ENCODE data around the gene SMTNL2. TPM values are rescaled to one million over a fixed set of nuclear protein-coding genes. Genes with fewer than 3 reads are reported as not detected.

The SMTNL2 gene
- total RNA-seq, 6 experiments from 2014 or later, result 0.12 to 0.25 (median 0.14) TPM; not detected in 3

DNA sequence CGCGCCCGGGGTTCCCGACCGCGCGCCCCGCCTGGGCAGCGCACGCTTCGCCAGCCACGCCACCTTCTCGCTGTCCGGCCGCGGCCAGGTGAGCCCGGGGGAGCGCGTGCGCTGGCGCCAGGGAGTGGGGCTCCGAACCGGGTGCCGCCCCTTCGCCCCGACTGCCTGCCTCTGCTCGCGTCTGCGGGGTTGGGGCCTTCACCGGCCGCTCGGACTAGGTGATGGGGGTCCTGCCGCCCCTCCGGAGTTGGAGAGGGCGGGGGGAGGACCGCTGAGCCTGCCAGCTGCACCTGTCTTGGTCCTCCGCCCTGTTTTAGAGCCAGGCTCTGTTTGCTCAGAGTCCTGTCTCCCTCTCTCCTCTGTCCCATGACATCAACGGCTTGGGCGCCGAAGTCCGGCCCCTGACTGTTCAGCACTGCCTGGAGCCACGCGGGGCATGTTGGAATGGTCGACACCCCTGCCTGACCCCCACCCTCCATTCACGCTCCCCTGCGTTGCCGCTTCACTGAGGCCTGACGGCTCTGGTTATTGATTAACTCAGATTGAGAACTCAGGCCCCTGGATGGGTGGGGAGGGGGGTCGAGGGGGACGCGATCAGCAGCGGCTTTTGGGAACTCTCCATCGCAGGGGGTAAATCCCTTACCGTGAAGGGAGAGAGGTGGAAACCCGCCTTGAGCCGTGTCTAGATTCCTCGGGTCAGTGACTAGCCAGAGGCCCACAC lies 748 bp downstream of the SMTNL2 start:
- DNase-seq (no peak), ATAC-seq (no peak)
- no peak for TF ChIP-seq POLR2A (IDR thresholded peaks at IDR 0.05)
- TF ChIP-seq, protein P1, sequence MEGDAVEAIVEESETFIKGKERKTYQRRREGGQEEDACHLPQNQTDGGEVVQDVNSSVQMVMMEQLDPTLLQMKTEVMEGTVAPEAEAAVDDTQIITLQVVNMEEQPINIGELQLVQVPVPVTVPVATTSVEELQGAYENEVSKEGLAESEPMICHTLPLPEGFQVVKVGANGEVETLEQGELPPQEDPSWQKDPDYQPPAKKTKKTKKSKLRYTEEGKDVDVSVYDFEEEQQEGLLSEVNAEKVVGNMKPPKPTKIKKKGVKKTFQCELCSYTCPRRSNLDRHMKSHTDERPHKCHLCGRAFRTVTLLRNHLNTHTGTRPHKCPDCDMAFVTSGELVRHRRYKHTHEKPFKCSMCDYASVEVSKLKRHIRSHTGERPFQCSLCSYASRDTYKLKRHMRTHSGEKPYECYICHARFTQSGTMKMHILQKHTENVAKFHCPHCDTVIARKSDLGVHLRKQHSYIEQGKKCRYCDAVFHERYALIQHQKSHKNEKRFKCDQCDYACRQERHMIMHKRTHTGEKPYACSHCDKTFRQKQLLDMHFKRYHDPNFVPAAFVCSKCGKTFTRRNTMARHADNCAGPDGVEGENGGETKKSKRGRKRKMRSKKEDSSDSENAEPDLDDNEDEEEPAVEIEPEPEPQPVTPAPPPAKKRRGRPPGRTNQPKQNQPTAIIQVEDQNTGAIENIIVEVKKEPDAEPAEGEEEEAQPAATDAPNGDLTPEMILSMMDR (IDR thresholded peaks at IDR 0.05), result no peak
- Histone ChIP-seq H3K36me3 (no peaks in the 10 kb centered on the region), H3K4me3 (no peak overlapping the region), H3K27ac (no peak overlapping the region), H3K27me3 (peaks cover 6 to 7% of the 10 kb centered on the region in 2 donors), H3K9me3 (no peaks in the 10 kb centered on the region), H3K4me1 (peaks cover 0 to 10% (median 3%) of the 10 kb centered on the region in 4 donors)
- 34% methylated on average over 11 of the region's 57 CpGs for WGBS (ENCODE audit: insufficient coverage, low coverage, low lambda C conversion rate, missing lambda C conversion rate)
- intact Hi-C loops (cut with DNase I), result no loop called here

DNA sequence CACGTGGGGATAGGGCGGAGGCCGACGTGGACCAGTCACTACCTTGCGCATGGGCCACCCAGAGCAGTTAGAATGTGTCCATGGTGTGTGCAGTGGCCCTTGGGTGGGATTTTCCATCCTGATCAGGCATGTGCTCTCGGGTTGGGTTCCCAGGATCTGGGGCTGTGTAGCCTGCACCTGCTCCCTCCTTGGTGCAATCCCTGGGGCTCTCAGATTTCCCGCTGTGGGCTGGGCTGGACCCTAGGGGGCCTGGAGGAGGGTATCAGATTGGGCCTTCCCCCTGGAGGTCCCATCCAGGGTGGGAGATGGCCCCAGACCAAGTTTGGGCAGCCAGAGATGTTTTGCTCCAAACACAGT lies 1.3 kb downstream of the SMTNL2 start:
- Histone ChIP-seq H3K4me1 (peaks cover 0 to 10% (median 3%) of the 10 kb centered on the region in 4 donors), H3K27me3 (peaks cover 6 to 7% of the 10 kb centered on the region in 2 donors), H3K9me3 (no peaks in the 10 kb centered on the region), H3K4me3 (no peak overlapping the region), H3K27ac (no peak overlapping the region), H3K36me3 (no peaks in the 10 kb centered on the region)
- DNase-seq (no peak), ATAC-seq (no peak)
- intact Hi-C loops (cut with DNase I), result no loop called here
- WGBS (ENCODE audit: insufficient coverage, low coverage, low lambda C conversion rate, missing lambda C conversion rate), result no CpG with 5 or more reads among the region's 7 CpGs
- TF ChIP-seq, protein P1 (IDR thresholded peaks at IDR 0.05), result no peak

DNA sequence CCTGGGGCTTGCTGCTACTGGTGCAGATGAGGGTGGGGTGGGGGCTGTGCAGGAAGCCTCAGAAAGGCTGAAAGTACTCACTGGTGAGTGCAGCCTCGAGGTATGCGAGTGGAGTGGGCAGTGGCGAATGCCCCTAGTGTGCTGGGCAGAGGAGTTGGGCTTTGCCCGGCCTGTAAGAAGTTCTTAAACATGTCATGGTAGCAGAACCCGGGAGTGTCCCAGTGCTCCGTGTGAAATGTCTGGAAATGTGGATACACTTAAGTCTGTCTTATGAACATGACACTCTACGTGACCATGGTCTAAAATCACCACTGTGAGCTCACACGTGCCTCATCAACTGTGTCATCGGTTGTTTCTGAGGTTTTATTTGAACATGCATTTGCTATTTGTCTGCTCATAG lies 1.7 kb downstream of the SMTNL2 start:
- TF ChIP-seq, protein P1 (IDR thresholded peaks at IDR 0.05), result no peak
- TF ChIP-seq POLR2A (IDR thresholded peaks at IDR 0.05), result no peak
- DNase-seq (no peak), ATAC-seq (no peak)
- 86% methylated on average over 5 of the region's 9 CpGs for WGBS (ENCODE audit: insufficient coverage, low coverage, low lambda C conversion rate, missing lambda C conversion rate)
- Histone ChIP-seq H3K36me3 (no peaks in the 10 kb centered on the region), H3K4me3 (no peak overlapping the region), H3K27ac (no peak overlapping the region), H3K4me1 (peaks cover 0 to 10% (median 3%) of the 10 kb centered on the region in 4 donors), H3K9me3 (no peaks in the 10 kb centered on the region), H3K27me3 (peaks cover 6 to 7% of the 10 kb centered on the region in 2 donors)
- intact Hi-C loops (cut with DNase I), result no loop called here

DNA sequence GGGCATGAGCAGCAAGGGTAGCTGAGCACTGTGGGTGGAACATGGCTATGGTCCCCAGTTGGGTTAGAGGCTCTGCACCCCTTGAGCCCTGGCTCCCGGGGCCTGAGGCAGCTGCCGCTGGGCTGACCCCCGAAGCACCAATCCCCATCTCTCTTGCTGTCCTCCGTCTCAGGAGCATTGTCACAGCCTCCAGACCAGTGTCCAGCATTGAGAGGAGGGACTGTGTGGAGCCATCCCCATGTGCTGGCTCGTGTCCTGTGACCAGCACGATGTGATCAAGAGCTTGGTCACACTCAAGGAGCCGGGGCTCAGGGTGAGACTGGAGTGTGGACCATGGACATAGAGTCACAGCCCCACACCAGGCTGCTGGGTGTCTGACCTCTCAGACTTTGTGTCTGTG lies 2.9 kb downstream of the SMTNL2 start:
- WGBS (ENCODE audit: insufficient coverage, low coverage, low lambda C conversion rate, missing lambda C conversion rate), result no CpG with 5 or more reads among the region's 7 CpGs
- intact Hi-C loops (cut with DNase I), result no loop called here
- H3K27ac ChIP-seq, result no peak overlapping the region
- TF ChIP-seq, protein P1 (IDR thresholded peaks at IDR 0.05), result no peak
- TF ChIP-seq POLR2A (IDR thresholded peaks at IDR 0.05), result no peak
- H3K27me3 ChIP-seq, result peaks cover 6 to 7% of the 10 kb centered on the region in 2 donors
- DNase-seq, result no peak
- no peaks in the 10 kb centered on the region for H3K36me3 ChIP-seq
- H3K4me1 ChIP-seq, result peaks cover 0 to 10% (median 3%) of the 10 kb centered on the region in 4 donors
- no peak for ATAC-seq
- no peaks in the 10 kb centered on the region for H3K9me3 ChIP-seq
- no peak overlapping the region for H3K4me3 ChIP-seq

Measured in right lobe of liver (tissue), 6 donors.